OCI-LY1 (cell line): ENCODE data around the gene MAP3K14.

Experiments used
- H2AFZ ChIP-seq: fragments of 200-600 bp; sonication (generic), shearing (Covaris generic); 2 replicates; pipeline ENCODE4 v1.6.0; 2014; ENCODE audit warnings: antibody characterized with exemption, mild to moderate bottlenecking, low read length
- H3F3A ChIP-seq: fragments of 200-600 bp; sonication (generic), shearing (Covaris generic); 2 replicates; pipeline ENCODE4 v1.6.0; 2014; ENCODE audit warnings: mild to moderate bottlenecking, antibody characterized with exemption, low read length, moderate library complexity; ENCODE audit not compliant: insufficient read depth
- H3K27ac ChIP-seq: fragments of 200-600 bp; sonication (generic); 2 replicates; pipeline ENCODE4 v1.5.1; 2014; ENCODE audit warnings: low read length, mixed run types, mild to moderate bottlenecking, low read depth; ENCODE audit not compliant: poor library complexity, severe bottlenecking
- H3K27me3 ChIP-seq: fragments of 200-600 bp; sonication (generic); 2 replicates; pipeline ENCODE4 v1.6.0; 2014; ENCODE audit warnings: antibody characterized with exemption, mild to moderate bottlenecking, low read length, moderate library complexity; ENCODE audit not compliant: insufficient read depth
- H3K36me3 ChIP-seq: fragments of 200-600 bp; sonication (generic); 2 replicates; pipeline ENCODE4 v1.6.1; 2014; ENCODE audit warnings: mild to moderate bottlenecking, antibody characterized with exemption, low read length, moderate library complexity, mixed read lengths; ENCODE audit not compliant: insufficient read depth
- H3K4me1 ChIP-seq: fragments of 200-600 bp; sonication (generic); 2 replicates; pipeline ENCODE4 v1.5.1; 2014; ENCODE audit warnings: mild to moderate bottlenecking, low read length, moderate library complexity; ENCODE audit not compliant: insufficient read depth, severe bottlenecking
- H3K4me2 ChIP-seq: fragments of 200-600 bp; sonication (generic), shearing (Covaris generic); 2 replicates; pipeline ENCODE4 v1.6.1; 2014; ENCODE audit warnings: low read length
- H3K4me3 ChIP-seq: fragments of 200-600 bp; sonication (generic); 2 replicates; pipeline ENCODE4 v1.5.1; 2014; ENCODE audit warnings: low read length, low read depth, mild to moderate bottlenecking, mixed read lengths; ENCODE audit not compliant: poor library complexity, severe bottlenecking
- H3K79me2 ChIP-seq: fragments of 200-600 bp; shearing (Covaris generic); 2 replicates; pipeline ENCODE4 v1.6.1; 2016; ENCODE audit warnings: mixed run types, low read length, mixed read lengths; ENCODE audit not compliant: insufficient read depth
- H3K9ac ChIP-seq: fragments of 200-600 bp; sonication (generic), shearing (Covaris generic); 2 replicates; pipeline ENCODE4 v1.6.1; 2014; ENCODE audit warnings: mild to moderate bottlenecking, low read length, mixed read lengths
- H3K9me2 ChIP-seq: fragments of 200-600 bp; sonication (generic), shearing (Covaris generic); 2 replicates; pipeline ENCODE4 v1.6.1; 2014; ENCODE audit warnings: low read depth, mild to moderate bottlenecking, low read length, mixed read lengths
- H3K9me3 ChIP-seq: fragments of 200-600 bp; shearing (Covaris generic); 2 replicates; pipeline ENCODE4 v1.6.1; 2014; ENCODE audit warnings: low read length, mixed read lengths
- H4K20me1 ChIP-seq: fragments of 200-600 bp; sonication (generic), shearing (Covaris generic); 2 replicates; pipeline ENCODE4 v1.6.0; 2016; ENCODE audit warnings: mild to moderate bottlenecking, low read length; ENCODE audit not compliant: insufficient read depth
- EZH2 ChIP-seq: fragments of 200-600 bp; sonication (generic), shearing (Covaris generic); IDR thresholded peaks from 2 replicates; pipeline ENCODE4 v1.8.0; 2017; ENCODE audit warnings: borderline replicate concordance, mixed run types, mild to moderate bottlenecking, antibody characterized with exemption, low read length, moderate library complexity, mixed read lengths
- TF ChIP-seq, protein P1 (sequence below): fragments of 200-600 bp; sonication (generic), shearing (Covaris generic); IDR thresholded peaks from 2 replicates; pipeline ENCODE4 v1.5.1; 2017; ENCODE audit warnings: mild to moderate bottlenecking, antibody characterized with exemption, low read length, moderate library complexity, mixed read lengths

MAP3K14 gene

DNA sequence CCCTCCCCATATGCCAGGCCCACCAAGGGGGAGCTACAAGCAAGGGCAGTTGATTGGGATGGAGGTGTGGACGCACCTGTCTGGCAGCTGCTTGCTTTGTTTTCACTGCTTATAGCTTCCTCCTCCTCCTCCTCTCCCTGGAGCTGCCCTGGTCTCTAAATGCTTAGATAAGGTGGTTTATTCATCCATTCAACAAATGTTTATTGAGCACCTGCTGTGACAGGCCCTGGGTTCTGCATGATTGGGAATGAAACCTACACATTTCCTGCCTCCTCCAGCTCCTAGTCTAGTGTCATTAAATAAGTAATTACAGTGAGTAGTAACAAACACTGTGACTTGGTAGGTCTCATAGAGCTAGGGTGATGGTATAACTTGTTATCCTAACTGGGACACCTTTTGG is 17.4 kb upstream of the MAP3K14 start:
- Histone ChIP-seq H3K9me3 (no peaks in the 10 kb centered on the region), H3K79me2 (no peaks in the 10 kb centered on the region), H3K4me2 (no peak overlapping the region), H3K4me3 (no peak overlapping the region), H4K20me1 (no peaks in the 10 kb centered on the region), H3K36me3 (no peaks in the 10 kb centered on the region), H3K27ac (no peak overlapping the region), H3K9me2 (no peaks in the 10 kb centered on the region), H3K27me3 (peaks cover 6% of the 10 kb centered on the region; the same call in 1 of the 2 replicates), H3F3A (no peaks in the 10 kb centered on the region), H3K4me1 (no peaks in the 10 kb centered on the region), H2AFZ (no peak overlapping the region), H3K9ac (no peak overlapping the region)
- TF ChIP-seq, protein P1, sequence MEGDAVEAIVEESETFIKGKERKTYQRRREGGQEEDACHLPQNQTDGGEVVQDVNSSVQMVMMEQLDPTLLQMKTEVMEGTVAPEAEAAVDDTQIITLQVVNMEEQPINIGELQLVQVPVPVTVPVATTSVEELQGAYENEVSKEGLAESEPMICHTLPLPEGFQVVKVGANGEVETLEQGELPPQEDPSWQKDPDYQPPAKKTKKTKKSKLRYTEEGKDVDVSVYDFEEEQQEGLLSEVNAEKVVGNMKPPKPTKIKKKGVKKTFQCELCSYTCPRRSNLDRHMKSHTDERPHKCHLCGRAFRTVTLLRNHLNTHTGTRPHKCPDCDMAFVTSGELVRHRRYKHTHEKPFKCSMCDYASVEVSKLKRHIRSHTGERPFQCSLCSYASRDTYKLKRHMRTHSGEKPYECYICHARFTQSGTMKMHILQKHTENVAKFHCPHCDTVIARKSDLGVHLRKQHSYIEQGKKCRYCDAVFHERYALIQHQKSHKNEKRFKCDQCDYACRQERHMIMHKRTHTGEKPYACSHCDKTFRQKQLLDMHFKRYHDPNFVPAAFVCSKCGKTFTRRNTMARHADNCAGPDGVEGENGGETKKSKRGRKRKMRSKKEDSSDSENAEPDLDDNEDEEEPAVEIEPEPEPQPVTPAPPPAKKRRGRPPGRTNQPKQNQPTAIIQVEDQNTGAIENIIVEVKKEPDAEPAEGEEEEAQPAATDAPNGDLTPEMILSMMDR: no peak
- TF ChIP-seq EZH2: no peak

DNA sequence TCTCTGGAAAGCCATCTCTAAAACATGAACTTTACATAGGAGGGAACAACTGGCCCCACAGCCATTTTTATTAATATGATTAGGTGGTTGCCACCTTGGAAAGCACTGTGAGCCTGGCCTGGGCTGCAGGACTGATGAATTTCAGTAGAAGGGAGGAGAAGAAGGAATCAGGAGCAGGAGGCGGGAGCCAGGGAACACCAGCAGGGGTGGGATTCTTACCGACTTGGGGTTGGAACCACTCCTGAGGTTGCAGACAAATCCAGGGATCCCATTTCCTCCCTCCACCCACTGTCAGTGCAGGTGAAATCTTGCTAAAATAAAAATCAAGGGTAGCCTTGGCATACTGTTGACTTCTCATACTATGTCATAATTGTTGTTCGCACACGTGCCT is 16.9 kb upstream of the MAP3K14 start:
- Histone ChIP-seq H3K9me2 (no peaks in the 10 kb centered on the region), H3K79me2 (no peaks in the 10 kb centered on the region), H3K36me3 (no peaks in the 10 kb centered on the region), H4K20me1 (no peaks in the 10 kb centered on the region), H3K27me3 (peaks cover 6% of the 10 kb centered on the region; the same call in 1 of the 2 replicates), H3K4me1 (no peaks in the 10 kb centered on the region), H3F3A (no peaks in the 10 kb centered on the region), H3K4me2 (no peak overlapping the region), H2AFZ (no peak overlapping the region), H3K9me3 (no peaks in the 10 kb centered on the region), H3K4me3 (no peak overlapping the region), H3K9ac (no peak overlapping the region), H3K27ac (no peak overlapping the region)
- TF ChIP-seq EZH2: no peak
- TF ChIP-seq, protein P1: no peak

DNA sequence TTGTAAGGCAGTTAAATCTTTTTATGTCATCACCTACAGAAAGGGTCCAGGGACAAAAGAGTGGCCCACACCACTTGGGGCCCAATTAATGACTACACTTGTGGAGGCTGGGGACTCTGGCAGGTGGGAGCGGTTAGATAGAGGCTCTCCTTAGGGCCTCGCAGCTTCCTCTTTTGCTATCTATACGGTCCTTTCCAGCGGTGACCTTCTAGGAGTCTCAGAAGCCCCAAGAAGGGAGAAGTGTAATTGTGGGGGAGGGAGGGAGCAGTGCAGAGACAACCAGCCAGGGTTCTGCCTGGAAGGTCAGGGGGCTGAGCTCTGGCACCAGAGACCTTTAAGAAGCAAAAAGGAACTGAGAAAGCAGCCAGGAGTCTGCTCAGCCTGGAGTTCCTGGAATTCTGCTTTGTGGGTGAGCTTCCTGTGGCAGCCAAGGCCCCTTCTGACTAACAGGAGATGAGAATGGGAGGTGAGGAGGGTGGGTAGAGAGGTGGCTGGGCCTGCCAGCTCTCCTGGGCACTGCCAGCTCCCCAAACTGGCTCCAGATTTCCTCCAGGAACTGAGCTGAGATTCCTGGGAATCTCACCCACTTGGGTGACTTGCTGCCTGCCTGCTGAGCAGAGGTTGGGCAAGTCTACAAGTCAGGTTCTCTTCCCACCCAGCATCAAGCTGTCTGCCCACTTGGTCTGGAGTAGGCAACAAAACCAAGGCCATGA is 16.3 kb upstream of the MAP3K14 start:
- Histone ChIP-seq H3K9ac (no peak overlapping the region), H4K20me1 (no peaks in the 10 kb centered on the region), H2AFZ (no peak overlapping the region), H3K9me2 (no peaks in the 10 kb centered on the region), H3K9me3 (no peaks in the 10 kb centered on the region), H3K4me3 (no peak overlapping the region), H3K27ac (no peak overlapping the region), H3K27me3 (peaks cover 6% of the 10 kb centered on the region; the same call in 1 of the 2 replicates), H3K4me1 (no peaks in the 10 kb centered on the region), H3F3A (no peaks in the 10 kb centered on the region), H3K36me3 (no peaks in the 10 kb centered on the region), H3K4me2 (no peak overlapping the region), H3K79me2 (no peaks in the 10 kb centered on the region)
- TF ChIP-seq EZH2: no peak
- TF ChIP-seq, protein P1: no peak
